Stimulated activated CD4-positive, alpha-beta T cell treated with anti-CD3 and anti-CD28 coated beads, Interleukin-1b, Interleukin-23, amount 100 ng/mL, for 48 hours (primary cell): ENCODE results near the gene CD47.
A peak's percentile ranks its signal among the peaks of the same experiment; 100 is the strongest.

Experiments
- DNase-seq: peaks from one replicate; pipeline ENCODE4 v3.0.0-alpha.2; 2020

The CD47 gene

DNA sequence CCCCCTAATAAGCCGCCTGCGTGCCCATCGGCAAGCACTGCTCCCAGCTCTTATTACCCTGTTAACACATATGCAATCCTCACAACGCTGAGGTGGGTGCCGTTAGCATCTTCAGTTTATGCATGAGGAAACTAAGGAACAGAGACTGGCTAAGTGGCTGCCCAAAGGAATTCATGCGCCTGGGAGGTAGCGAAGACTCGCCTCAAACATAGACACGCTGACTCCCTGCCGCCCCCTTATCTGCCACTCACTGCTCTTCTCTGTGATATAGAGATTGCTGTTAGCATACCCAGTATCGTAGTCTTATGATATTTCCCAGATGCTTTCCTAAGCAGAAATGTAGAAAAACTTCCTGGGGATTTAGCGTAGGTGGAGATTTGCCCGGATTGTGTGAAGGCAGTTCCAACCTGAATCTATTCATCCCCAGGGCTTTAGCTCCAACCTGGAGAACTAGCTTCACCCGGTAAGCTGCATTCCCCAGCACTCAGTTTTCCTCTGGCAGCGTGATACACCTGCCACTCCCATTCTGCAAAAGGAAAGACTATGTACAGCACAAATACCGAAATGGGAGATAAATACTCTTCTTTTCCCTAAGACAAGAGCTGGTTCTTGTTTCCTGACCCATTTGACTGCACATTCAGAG lies 23.7 kb upstream of the CD47 start:
- DNase-seq: no peak

- no peak for DNase-seq
Measured at GRCh38 chr3:108113975-108114374, 23.1 kb upstream of the CD47 start.

- DNase-seq: no peak
Measured at GRCh38 chr3:108110934-108111333, 20.1 kb upstream of the CD47 start.

- no peak for DNase-seq
Measured at GRCh38 chr3:108108416-108108815, 17.6 kb upstream of the CD47 start.

GRCh38 chr3:108106449-108106848 lies 15.6 kb upstream of the CD47 start:
- DNase-seq: no peak

- DNase-seq: no peak
Measured at GRCh38 chr3:108106031-108106430, 15.2 kb upstream of the CD47 start.

- DNase-seq: no peak
Measured at GRCh38 chr3:108103886-108104797, 13.3 kb upstream of the CD47 start.

- no peak for DNase-seq
Measured at GRCh38 chr3:108103040-108103751, 12.4 kb upstream of the CD47 start.

DNA sequence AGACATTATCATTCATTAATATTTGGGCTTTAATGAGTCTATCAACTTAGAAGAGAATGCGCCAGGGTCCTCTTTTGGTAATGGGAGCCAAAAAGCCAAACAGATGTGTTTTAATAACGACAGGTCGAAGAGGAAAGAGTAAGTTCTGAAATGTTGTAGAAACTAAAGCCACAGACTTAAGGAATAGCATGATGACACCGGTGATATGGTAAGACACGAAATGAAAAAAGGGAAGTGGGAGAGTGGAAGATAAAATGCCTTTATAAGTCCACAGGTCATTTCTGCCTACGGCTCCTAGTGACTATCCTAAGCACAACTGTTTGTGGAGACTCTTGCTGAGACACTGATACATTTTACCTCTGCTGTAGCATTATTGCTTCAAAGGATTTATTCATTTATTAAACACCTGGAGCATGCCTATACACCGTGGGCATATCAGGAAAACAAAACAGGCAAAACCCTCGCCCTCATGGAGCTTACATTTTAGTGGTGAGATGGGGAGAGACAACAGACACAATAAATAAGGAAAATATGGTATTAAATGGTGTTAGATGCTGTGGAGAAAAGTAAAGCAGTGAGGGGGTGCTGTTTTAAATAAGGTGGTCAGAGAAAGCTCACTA lies 11.7 kb upstream of the CD47 start:
- DNase-seq: no peak

- DNase-seq: peak; percentile 54
Measured at GRCh38 chr3:108100906-108101660, 10.3 kb upstream of the CD47 start.

GRCh38 chr3:108099679-108100428 lies 9.0 kb upstream of the CD47 start:
- no peak for DNase-seq

- DNase-seq: no peak
Measured at GRCh38 chr3:108099244-108099643, 8.4 kb upstream of the CD47 start.

- no peak for DNase-seq
Measured at GRCh38 chr3:108098003-108098370, 7.2 kb upstream of the CD47 start.

GRCh38 chr3:108097322-108098002 lies 6.6 kb upstream of the CD47 start:
- DNase-seq: no peak

GRCh38 chr3:108096532-108097321 lies 5.9 kb upstream of the CD47 start:
- DNase-seq: no peak

GRCh38 chr3:108093616-108094015 lies 2.8 kb upstream of the CD47 start:
- peak; percentile 45 for DNase-seq

GRCh38 chr3:108093021-108093420 lies 2.2 kb upstream of the CD47 start:
- no peak for DNase-seq

- no peak for DNase-seq
Measured at GRCh38 chr3:108092501-108092900, 1.7 kb upstream of the CD47 start.

- DNase-seq: peak; percentile 36
Measured at GRCh38 chr3:108091498-108092250, 843 bp upstream of the CD47 start.
